Body of pancreas (tissue), 4 donors: ENCODE measurements around the gene FAM135A.

ENCODE experiments used
- POLR2A ChIP-seq, 3 donors: fragments of 450-650 bp; IDR thresholded peaks; one replicate each; pipeline ENCODE4 v1.6.1; 2016; ENCODE audit warnings: antibody characterized with exemption in 3 of 3, mild to moderate bottlenecking in 2 of 3
- TF ChIP-seq, protein P1 (sequence below), 7 experiments: fragments of 450-650 bp in 4 of 7; fragments of 200-600 bp in 3 of 7; sonication (generic) in 3 of 7; IDR thresholded peaks; one replicate each; pipeline ENCODE4 v1.5.1; 2016 to 2019; ENCODE audit warnings: antibody characterized with exemption in 7 of 7

- TF ChIP-seq POLR2A (IDR thresholded peaks at IDR 0.05), result no peak
- TF ChIP-seq, protein P1, sequence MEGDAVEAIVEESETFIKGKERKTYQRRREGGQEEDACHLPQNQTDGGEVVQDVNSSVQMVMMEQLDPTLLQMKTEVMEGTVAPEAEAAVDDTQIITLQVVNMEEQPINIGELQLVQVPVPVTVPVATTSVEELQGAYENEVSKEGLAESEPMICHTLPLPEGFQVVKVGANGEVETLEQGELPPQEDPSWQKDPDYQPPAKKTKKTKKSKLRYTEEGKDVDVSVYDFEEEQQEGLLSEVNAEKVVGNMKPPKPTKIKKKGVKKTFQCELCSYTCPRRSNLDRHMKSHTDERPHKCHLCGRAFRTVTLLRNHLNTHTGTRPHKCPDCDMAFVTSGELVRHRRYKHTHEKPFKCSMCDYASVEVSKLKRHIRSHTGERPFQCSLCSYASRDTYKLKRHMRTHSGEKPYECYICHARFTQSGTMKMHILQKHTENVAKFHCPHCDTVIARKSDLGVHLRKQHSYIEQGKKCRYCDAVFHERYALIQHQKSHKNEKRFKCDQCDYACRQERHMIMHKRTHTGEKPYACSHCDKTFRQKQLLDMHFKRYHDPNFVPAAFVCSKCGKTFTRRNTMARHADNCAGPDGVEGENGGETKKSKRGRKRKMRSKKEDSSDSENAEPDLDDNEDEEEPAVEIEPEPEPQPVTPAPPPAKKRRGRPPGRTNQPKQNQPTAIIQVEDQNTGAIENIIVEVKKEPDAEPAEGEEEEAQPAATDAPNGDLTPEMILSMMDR (IDR thresholded peaks at IDR 0.05), result no peak
These were observed 76.1 kb downstream of the FAM135A start for GRCh38 chr6:70489364-70489763.
